ENCODE measurements around the gene B4GALNT3.

GRCh38 chr12:559208-559905 lies 99.6 kb downstream of the B4GALNT3 start:
- no peak for TF ChIP-seq CTCF (IDR thresholded peaks at IDR 0.05)
- no peak for TF ChIP-seq EP300 (IDR thresholded peaks at IDR 0.05)
